Upper lobe of left lung (tissue), 6 donors: ENCODE results near the gene HSPB6. TPM values are rescaled to one million over a fixed set of nuclear protein-coding genes. Genes with fewer than 3 reads are reported as not detected.

Source experiments
- ATAC-seq, 2 donors: fragments of 200-7000 bp; cut with Tn5 transposase; one replicate each; pipeline ENCODE4 v1.9.1; 2022; ENCODE audit warnings: mild to moderate bottlenecking in 2 of 2, moderate library complexity in 2 of 2; ENCODE audit not compliant: low FRiP score in 2 of 2
- DNase-seq, 2 donors: peaks; one replicate each; pipeline ENCODE4 v3.0.0-alpha.2; 2019 to 2020
- H3K27ac ChIP-seq, 4 donors: fragments of 200-600 bp; sonication (generic); one replicate each; pipeline ENCODE4 v1.5.1; 2016 to 2019
- H3K27me3 ChIP-seq, 4 donors: fragments of 200-600 bp; sonication (generic); one replicate each; pipeline ENCODE4 v1.5.1; 2017 to 2019
- H3K36me3 ChIP-seq, 4 donors: fragments of 200-600 bp; sonication (generic); one replicate each; pipeline ENCODE4 v1.5.1; 2016 to 2019
- H3K4me1 ChIP-seq, 4 donors: fragments of 200-600 bp; sonication (generic); one replicate each; pipeline ENCODE4 v1.5.1; 2018 to 2019
- H3K4me3 ChIP-seq, 4 donors: fragments of 200-600 bp; sonication (generic); one replicate each; pipeline ENCODE4 v1.5.1; 2017 to 2019; ENCODE audit warnings: mild to moderate bottlenecking in 2 of 4, moderate library complexity in 1 of 4
- H3K9me3 ChIP-seq, 4 donors: fragments of 200-600 bp; sonication (generic); one replicate each; pipeline ENCODE4 v1.5.1; 2018 to 2019
- CTCF ChIP-seq, 6 experiments: fragments of 450-650 bp in 4 of 6; fragments of 200-600 bp in 2 of 6; sonication (generic) in 2 of 6; IDR thresholded peaks; one replicate each; pipeline ENCODE4 v1.5.1; 2016 to 2019; ENCODE audit warnings: antibody characterized with exemption in 6 of 6
- EP300 ChIP-seq, 4 donors: sonication (generic); formaldehyde crosslinking; IDR thresholded peaks; one replicate each; pipeline ENCODE4 v1.5.1; 2017; ENCODE audit warnings: antibody characterized with exemption in 4 of 4, control low read depth in 2 of 4
- POLR2A ChIP-seq, 4 donors: fragments of 450-650 bp; IDR thresholded peaks; one replicate each; pipeline ENCODE4 v1.5.1; 2016 to 2017; ENCODE audit warnings: antibody characterized with exemption in 4 of 4, mild to moderate bottlenecking in 2 of 4
- POLR2AphosphoS5 ChIP-seq, 2 donors: sonication (generic); formaldehyde crosslinking; IDR thresholded peaks; one replicate each; pipeline ENCODE4 v1.5.1; 2017; ENCODE audit warnings: antibody characterized with exemption in 2 of 2
- WGBS, 2 donors: methylation state at CpG; one replicate each; pipeline ENCODE4 v1.1.5; 2017 to 2018; 5-methylcytosine and 5-hydroxymethylcytosine counted together
- total RNA-seq, 6 donors: library from RNA; depleted of rRNA in 4 of 6; stranded (reverse); fragments of >200 nt in 4 of 6; gene quantifications; one replicate each; pipeline versions ENCODE4 v1.1.0 to v1.2.1, GENCODE V29; 2016 to 2021
- donor health status: DM: no; HTN: no; CAD: no; lungs with moderate emphysema.
- donor health status: DM: no; HTN: yes; CAD: no; lungs with severe emphysema.

HSPB6 gene
- total RNA-seq, 6 donors from 2014 or later = 4.2 to 46.2 (median 18.4) TPM

GRCh38 chr19:35780717-35781116, 23.9 kb upstream of the HSPB6 start:
- Histone ChIP-seq H3K36me3 (peaks cover 0 to 46% (median 22%) of the 10 kb centered on the region in 4 donors), H3K27me3 (no peaks in the 10 kb centered on the region), H3K4me1 (peaks cover 5 to 11% (median 8%) of the 10 kb centered on the region in 4 donors), H3K27ac (no peak overlapping the region), H3K9me3 (no peaks in the 10 kb centered on the region), H3K4me3 (no peak overlapping the region)
- no peak for ATAC-seq
- DNase-seq = peak in 1 of 2 donors; percentile 76
- TF ChIP-seq CTCF (IDR thresholded peaks at IDR 0.05) (no peak), POLR2AphosphoS5 (IDR thresholded peaks at IDR 0.05) (no peak), EP300 (IDR thresholded peaks at IDR 0.05) (no peak), POLR2A (IDR thresholded peaks at IDR 0.05) (no peak)
- 89 to 97% methylated on average over 8 to 20 of the region's 20 CpGs for WGBS, 2 donors

- Histone ChIP-seq H3K9me3 (no peaks in the 10 kb centered on the region), H3K36me3 (peaks cover 0 to 41% (median 20%) of the 10 kb centered on the region in 4 donors), H3K27ac (no peak overlapping the region), H3K4me3 (no peak overlapping the region), H3K27me3 (no peaks in the 10 kb centered on the region), H3K4me1 (peaks cover 6 to 13% (median 10%) of the 10 kb centered on the region in 4 donors)
- WGBS, 2 donors = 90 to 97% methylated on average over 16 of the region's 16 CpGs
- TF ChIP-seq EP300 (IDR thresholded peaks at IDR 0.05) (no peak), CTCF (IDR thresholded peaks at IDR 0.05) (no peak), POLR2A (IDR thresholded peaks at IDR 0.05) (no peak), POLR2AphosphoS5 (IDR thresholded peaks at IDR 0.05) (no peak)
- DNase-seq = no peak
- ATAC-seq = no peak
Measured at GRCh38 chr19:35780058-35780457, 23.2 kb upstream of the HSPB6 start.

- H3K4me3 ChIP-seq = no peak overlapping the region
- no peak overlapping the region for H3K27ac ChIP-seq
- peaks cover 10 to 20% (median 14%) of the 10 kb centered on the region in 4 donors for H3K4me1 ChIP-seq
- H3K27me3 ChIP-seq = no peaks in the 10 kb centered on the region
- peaks cover 0 to 36% (median 18%) of the 10 kb centered on the region in 4 donors for H3K36me3 ChIP-seq
- TF ChIP-seq POLR2AphosphoS5 (IDR thresholded peaks at IDR 0.05) (no peak), POLR2A (IDR thresholded peaks at IDR 0.05) (no peak)
- DNase-seq (no peak), ATAC-seq (no peak)
- no peaks in the 10 kb centered on the region for H3K9me3 ChIP-seq
- WGBS, 2 donors = 88 to 95% methylated on average over 8 of the region's 8 CpGs
Measured at GRCh38 chr19:35779033-35779432, 22.2 kb upstream of the HSPB6 start.

- no peak for ATAC-seq
- WGBS, 2 donors = 83 to 95% methylated on average over 7 of the region's 7 CpGs
Measured at GRCh38 chr19:35777961-35778360, 21.1 kb upstream of the HSPB6 start.

More at GRCh38 chr19:35777961-35778360, 21.1 kb upstream of the HSPB6 start:
- peaks cover 0 to 30% (median 18%) of the 10 kb centered on the region in 4 donors for H3K36me3 ChIP-seq
- peaks cover 10 to 20% (median 14%) of the 10 kb centered on the region in 4 donors for H3K4me1 ChIP-seq
- no peak overlapping the region for H3K4me3 ChIP-seq
- DNase-seq = no peak
- no peak for TF ChIP-seq CTCF (IDR thresholded peaks at IDR 0.05)
- no peak for TF ChIP-seq POLR2AphosphoS5 (IDR thresholded peaks at IDR 0.05)
- no peak for TF ChIP-seq EP300 (IDR thresholded peaks at IDR 0.05)
- no peak for TF ChIP-seq POLR2A (IDR thresholded peaks at IDR 0.05)
- no peaks in the 10 kb centered on the region for H3K27me3 ChIP-seq
- no peaks in the 10 kb centered on the region for H3K9me3 ChIP-seq
- no peak overlapping the region for H3K27ac ChIP-seq
